B cell (primary cell): Measurements from ENCODE around the gene PCGF2. TPM values are rescaled to one million over a fixed set of nuclear protein-coding genes. Genes with fewer than 3 reads are reported as not detected.

Source experiments
- ATAC-seq: fragments of 200-7000 bp; cut with Tn5 transposase; one replicate; pipeline ENCODE4 v1.10.0; 2021; ENCODE audit warnings: low read depth, mild to moderate bottlenecking, moderate number of reproducible peaks, moderate library complexity
- CTCF ChIA-PET: fragments of 350-600 bp; sonication (Branson Sonifier 250); formaldehyde crosslinking; loops from one replicate; lab custom pipeline; 2021; ENCODE audit warnings: antibody characterized with exemption, inconsistent platforms; lab: Charles Lee
- POLR2A ChIA-PET: fragments of 350-600 bp; sonication (Branson Sonifier 250); formaldehyde crosslinking; loops from one replicate; lab custom pipeline; 2021; ENCODE audit warnings: antibody characterized with exemption; lab: Charles Lee
- DNase-seq: peaks from one replicate; pipeline ENCODE4 v3.0.0; 2013
- H2AFZ ChIP-seq: 2 replicates; pipeline ENCODE4 v1.6.1; 2012; ENCODE audit warnings: mild to moderate bottlenecking, low read depth, low read length; ENCODE audit not compliant: insufficient read depth, poor library complexity, severe bottlenecking
- H3K27ac ChIP-seq, 2 donors: 1 replicate in 1 of 2; 2 replicates in 1 of 2; pipeline ENCODE4 v1.5.1; 2012 to 2013; ENCODE audit warnings: low read length in 2 of 2, mild to moderate bottlenecking in 2 of 2, moderate library complexity in 1 of 2
- H3K27me3 ChIP-seq, 4 experiments: fragments of 200-600 bp in 1 of 4; sonication (generic) in 1 of 4; replicated peaks in 1 of 4; 1 replicate in 2 of 4; 2 replicates in 2 of 4; pipeline versions ENCODE4 v1.6.1 to v1.7.0; 2013 to 2016; ENCODE audit warnings: low read length in 3 of 4, mild to moderate bottlenecking in 2 of 4, mixed read lengths in 1 of 4, moderate library complexity in 1 of 4; ENCODE audit not compliant: insufficient read depth in 4 of 4, control insufficient read depth in 3 of 4; ENCODE audit errors: control extremely low read depth in 1 of 4
- H3K36me3 ChIP-seq, 2 experiments: replicated peaks in 1 of 2; 1 replicate in 1 of 2; 2 replicates in 1 of 2; pipeline versions ENCODE4 v1.6.1 to v1.7.1; 2013; ENCODE audit warnings: low read length in 1 of 2; ENCODE audit not compliant: insufficient read depth in 2 of 2, control insufficient read depth in 1 of 2; ENCODE audit errors: control extremely low read depth in 1 of 2, extremely low read depth in 1 of 2
- H3K4me1 ChIP-seq, 2 donors: fragments of 200-600 bp in 1 of 2; sonication (generic) in 1 of 2; 1 replicate in 1 of 2; 2 replicates in 1 of 2; pipeline versions ENCODE4 v1.5.1 to v1.6.1; 2013 to 2017; ENCODE audit warnings: low read length in 2 of 2; ENCODE audit not compliant: control insufficient read depth in 2 of 2, insufficient read depth in 2 of 2
- H3K4me2 ChIP-seq: replicated peaks from 2 replicates; pipeline ENCODE3; 2012; ENCODE audit warnings: mild to moderate bottlenecking, low read depth, low read length; ENCODE audit not compliant: poor library complexity, severe bottlenecking
- H3K4me3 ChIP-seq, 5 experiments: fragments of 200-600 bp in 1 of 5; sonication (generic) in 1 of 5; 1 replicate in 3 of 5; 2 replicates in 2 of 5; pipeline versions ENCODE4 v1.5.1 to v1.7.0; 2011 to 2016; ENCODE audit warnings: low read length in 4 of 5, mild to moderate bottlenecking in 4 of 5, low read depth in 2 of 5, control low read depth in 1 of 5, moderate library complexity in 1 of 5; ENCODE audit not compliant: insufficient read depth in 1 of 5; ENCODE audit errors: control extremely low read depth in 1 of 5, extremely low read depth in 1 of 5
- H3K79me2 ChIP-seq: fragments of 200-600 bp; sonication (generic); one replicate; pipeline ENCODE4 v1.6.0; 2016; ENCODE audit warnings: low read length; ENCODE audit not compliant: control insufficient read depth, insufficient read depth
- H3K9ac ChIP-seq: fragments of 200-600 bp; sonication (generic); 2 replicates; pipeline ENCODE4 v1.6.1; 2017; ENCODE audit warnings: mild to moderate bottlenecking, low read length, moderate library complexity
- H3K9me3 ChIP-seq, 3 donors: one replicate each; pipeline versions ENCODE4 v1.6.1 to v1.7.1; 2013; ENCODE audit warnings: low read length in 2 of 3; ENCODE audit not compliant: control insufficient read depth in 2 of 3, insufficient read depth in 1 of 3; ENCODE audit errors: control extremely low read depth in 1 of 3
- H4K20me1 ChIP-seq: 2 replicates; pipeline ENCODE4 v1.6.0; 2012; ENCODE audit warnings: mild to moderate bottlenecking, low read length; ENCODE audit not compliant: insufficient read depth, control insufficient read depth, poor library complexity, severe bottlenecking
- H3K27ac Mint-ChIP-seq: one replicate; pipeline ENCODE4 v1.8.0; 2021; ENCODE audit warnings: mixed read lengths
- H3K27me3 Mint-ChIP-seq: one replicate; pipeline ENCODE4 v1.8.0; 2021; ENCODE audit warnings: mixed read lengths
- H3K4me1 Mint-ChIP-seq: one replicate; pipeline ENCODE4 v1.8.0; 2021; ENCODE audit warnings: mixed read lengths
- H3K4me3 Mint-ChIP-seq: one replicate; pipeline ENCODE4 v1.8.0; 2021; ENCODE audit warnings: mixed read lengths
- H3K9me3 Mint-ChIP-seq: one replicate; pipeline ENCODE4 v1.8.0; 2022; ENCODE audit warnings: mixed read lengths; ENCODE audit not compliant: insufficient read depth
- CTCF ChIP-seq: fragments of 200-600 bp; IDR thresholded peaks from one replicate; pipeline ENCODE4 v1.8.0; 2022; ENCODE audit warnings: antibody characterized with exemption, mild to moderate bottlenecking
- EZH2 ChIP-seq: IDR thresholded peaks from 2 replicates; pipeline ENCODE4 v1.6.1; 2012; ENCODE audit warnings: borderline replicate concordance, low read depth, mild to moderate bottlenecking, moderate library complexity, low read length; ENCODE audit not compliant: insufficient read depth, poor library complexity, severe bottlenecking
- WGBS: methylation state at CpG from one replicate; pipeline ENCODE4 v1.1.5; 2013; ENCODE audit warnings: missing lambda C conversion rate; ENCODE audit not compliant: insufficient coverage; 5-methylcytosine and 5-hydroxymethylcytosine counted together
- intact Hi-C: fragments of 100-400 bp; cut with micrococcal nuclease; formaldehyde crosslinking; loops from one replicate; pipeline ENCODE4 v1.10.0; 2022
- polyA plus RNA-seq: library from polyadenylated mRNA; depleted of rRNA; stranded (reverse); fragments of >200 nt; gene quantifications from 2 replicates; pipeline ENCODE4 v1.2.3, GENCODE V29; 2012
- total RNA-seq, 2 donors: library from RNA; stranded (reverse); fragments of 120-200 nt in 1 of 2; gene quantifications; 1 replicate in 1 of 2; 2 replicates in 1 of 2; pipeline versions ENCODE4 v1.2.3 to v1.2.4, GENCODE V29; 2013 to 2022

Gene PCGF2
- total and polyA plus RNA-seq, 2 donors (not counting 1 experiment from before 2014, with no cell fraction given), result 0.04 TPM; not detected in 1

- Mint-ChIP-seq H3K4me1 (peaks cover 16% of the 10 kb centered on the region), H3K27me3 (no peaks in the 10 kb centered on the region), H3K9me3 (no peaks in the 10 kb centered on the region), H3K4me3 (no peak overlapping the region), H3K27ac (no peak overlapping the region)
- POLR2A ChIA-PET, result interaction anchor here (0.6 kb wide), 1 partner anchor 129 kb away, joined by 17 read pairs; no protein-coding TSS in a partner anchor
- Histone ChIP-seq H3K36me3 (peaks cover 0 to 64% of the 10 kb centered on the region in 2 experiments), H3K27ac (no peak overlapping the region), H3K4me3 (no peak overlapping the region), H4K20me1 (peaks cover 20% of the 10 kb centered on the region), H2AFZ (no peak overlapping the region), H3K4me2 (no peak overlapping the region), H3K4me1 (peaks cover 0 to 13% of the 10 kb centered on the region in 2 donors), H3K27me3 (no peaks in the 10 kb centered on the region), H3K9me3 (no peaks in the 10 kb centered on the region), H3K9ac (no peak overlapping the region), H3K79me2 (no peaks in the 10 kb centered on the region)
- no peak for DNase-seq
- ATAC-seq, result no peak
- TF ChIP-seq CTCF (no peak), EZH2 (no peak)
- CTCF ChIA-PET, result interaction anchor here (1.2 to 1.3 kb wide), 2 partner anchors 9 to 13 kb away, joined by 3 to 5 read pairs; partner anchors contain the start of gene CISD3
- intact Hi-C loops, result no loop called here
- WGBS, result 100% methylated on average over 11 of the region's 16 CpGs
Observed at GRCh38 chr17:38721802-38722201, 26.3 kb downstream of the PCGF2 start.

DNA sequence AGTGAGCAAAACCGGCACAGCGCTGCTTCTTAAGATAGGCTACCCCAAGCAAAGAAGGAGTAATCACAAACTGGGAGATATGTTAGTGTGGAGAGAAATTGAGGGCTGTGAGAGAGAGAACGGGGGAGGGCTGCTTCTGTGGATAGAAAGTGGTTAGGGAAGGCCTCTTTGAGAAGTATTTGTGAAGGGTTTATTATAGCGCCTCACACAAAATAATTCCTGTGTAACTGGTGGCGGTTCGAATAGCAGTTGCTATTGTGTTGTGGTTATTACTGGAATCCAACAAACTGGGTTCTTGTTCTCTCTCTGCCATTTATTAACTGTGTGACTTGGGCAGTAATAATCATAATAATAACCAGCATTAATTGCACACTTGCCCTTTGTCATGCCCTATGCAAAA lies 27.2 kb downstream of the PCGF2 start:
- CTCF ChIA-PET, result interaction anchor here (1.2 kb wide), 1 partner anchor 10 kb away, joined by 3 read pairs; the partner anchor contains the start of gene CISD3

More for the DNA sequence above, 27.2 kb downstream of the PCGF2 start:
- no peaks in the 10 kb centered on the region for H3K9me3 ChIP-seq
- no peak overlapping the region for H3K4me3 ChIP-seq
- POLR2A ChIA-PET, result interaction anchor here (0.6 to 1.2 kb wide), 2 partner anchors 10 to 25 kb away, joined by 3 to 8 read pairs; no protein-coding TSS in a partner anchor
- H4K20me1 ChIP-seq, result peaks cover 21% of the 10 kb centered on the region
- H3K9ac ChIP-seq, result no peak overlapping the region
- no peak overlapping the region for H3K27ac ChIP-seq
- no peak overlapping the region for H3K4me3 Mint-ChIP-seq
- TF ChIP-seq CTCF (no peak), EZH2 (no peak)
- intact Hi-C loops, result no loop called here
- no peak for DNase-seq
- H2AFZ ChIP-seq, result no peak overlapping the region
- H3K9me3 Mint-ChIP-seq, result no peaks in the 10 kb centered on the region
- no peak overlapping the region for H3K27ac Mint-ChIP-seq
- peaks cover 0 to 72% of the 10 kb centered on the region in 2 experiments for H3K36me3 ChIP-seq
- no peaks in the 10 kb centered on the region for H3K79me2 ChIP-seq
- WGBS, result no CpG with 5 or more reads among the region's 6 CpGs
- H3K27me3 ChIP-seq, result no peaks in the 10 kb centered on the region
- H3K4me1 Mint-ChIP-seq, result peaks cover 11% of the 10 kb centered on the region
- no peak overlapping the region for H3K4me2 ChIP-seq
- peaks cover 0 to 5% of the 10 kb centered on the region in 2 donors for H3K4me1 ChIP-seq
- ATAC-seq, result no peak
- no peaks in the 10 kb centered on the region for H3K27me3 Mint-ChIP-seq
